ENCODE data around the gene WWC2. TPM values are rescaled to one million over a fixed set of nuclear protein-coding genes. Genes with fewer than 3 reads are reported as not detected.

The WWC2 gene
- total RNA-seq, 4 donors from 2014 or later = 4.6 to 40.4 (median 9.5) TPM

DNA sequence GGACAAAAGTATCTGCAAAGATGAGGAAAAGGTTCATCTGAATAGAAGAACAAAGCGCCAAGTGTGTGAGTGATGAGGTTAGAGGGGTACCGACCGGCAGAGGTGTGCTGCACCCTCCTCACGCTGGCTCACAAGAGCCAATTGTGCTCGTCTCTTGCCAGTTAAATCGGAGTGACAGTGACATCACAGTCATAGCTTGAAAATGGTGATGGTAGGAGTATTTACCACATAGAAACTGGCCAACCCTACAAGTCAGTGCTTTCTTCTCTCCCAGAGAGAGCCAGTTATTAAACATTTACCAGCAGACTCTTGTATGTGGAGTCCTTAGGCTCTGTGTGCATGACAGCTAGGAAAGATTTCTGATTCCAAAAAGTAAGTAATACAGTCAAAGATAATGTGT, 188.6 kb downstream of the WWC2 start:
- H3K9me3 ChIP-seq = no peaks in the 10 kb centered on the region
- H3K27me3 ChIP-seq = no peaks in the 10 kb centered on the region
- H3K4me1 ChIP-seq = peaks cover 0 to 3% (median 0%) of the 10 kb centered on the region in 4 donors
- TF ChIP-seq, protein P1, sequence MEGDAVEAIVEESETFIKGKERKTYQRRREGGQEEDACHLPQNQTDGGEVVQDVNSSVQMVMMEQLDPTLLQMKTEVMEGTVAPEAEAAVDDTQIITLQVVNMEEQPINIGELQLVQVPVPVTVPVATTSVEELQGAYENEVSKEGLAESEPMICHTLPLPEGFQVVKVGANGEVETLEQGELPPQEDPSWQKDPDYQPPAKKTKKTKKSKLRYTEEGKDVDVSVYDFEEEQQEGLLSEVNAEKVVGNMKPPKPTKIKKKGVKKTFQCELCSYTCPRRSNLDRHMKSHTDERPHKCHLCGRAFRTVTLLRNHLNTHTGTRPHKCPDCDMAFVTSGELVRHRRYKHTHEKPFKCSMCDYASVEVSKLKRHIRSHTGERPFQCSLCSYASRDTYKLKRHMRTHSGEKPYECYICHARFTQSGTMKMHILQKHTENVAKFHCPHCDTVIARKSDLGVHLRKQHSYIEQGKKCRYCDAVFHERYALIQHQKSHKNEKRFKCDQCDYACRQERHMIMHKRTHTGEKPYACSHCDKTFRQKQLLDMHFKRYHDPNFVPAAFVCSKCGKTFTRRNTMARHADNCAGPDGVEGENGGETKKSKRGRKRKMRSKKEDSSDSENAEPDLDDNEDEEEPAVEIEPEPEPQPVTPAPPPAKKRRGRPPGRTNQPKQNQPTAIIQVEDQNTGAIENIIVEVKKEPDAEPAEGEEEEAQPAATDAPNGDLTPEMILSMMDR (IDR thresholded peaks at IDR 0.05) = no peak
- no peak for TF ChIP-seq POLR2A (IDR thresholded peaks at IDR 0.05)
- no peak overlapping the region for H3K27ac ChIP-seq
- DNase-seq = no peak
- H3K36me3 ChIP-seq = peaks cover 0 to 5% (median 0%) of the 10 kb centered on the region in 3 donors
- no peak overlapping the region for H3K4me3 ChIP-seq

DNA sequence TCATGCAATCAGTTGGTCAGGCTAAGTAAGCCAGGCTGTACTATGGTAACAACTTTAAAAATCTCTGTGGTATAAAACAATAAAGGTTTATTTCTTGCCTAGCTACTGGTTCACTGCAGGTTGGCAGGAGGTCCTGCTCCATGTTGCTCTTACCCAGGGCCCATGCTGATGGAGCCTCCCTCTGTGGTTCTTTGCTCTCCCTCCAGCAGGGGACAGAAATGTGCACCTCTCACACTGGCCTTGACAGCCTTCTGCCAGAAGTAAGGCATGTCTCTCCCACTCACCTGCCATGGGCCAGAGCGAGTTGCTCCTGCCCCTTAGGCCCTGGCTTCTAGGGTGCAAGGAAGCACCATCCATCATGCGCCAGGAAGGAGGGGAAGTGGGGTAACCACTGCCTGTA, 189.9 kb downstream of the WWC2 start:
- TF ChIP-seq, protein P1 (IDR thresholded peaks at IDR 0.05) = no peak
- TF ChIP-seq POLR2A (IDR thresholded peaks at IDR 0.05) = no peak
- Histone ChIP-seq H3K27ac (no peak overlapping the region), H3K4me1 (peaks cover 0 to 3% (median 0%) of the 10 kb centered on the region in 4 donors), H3K4me3 (no peak overlapping the region), H3K36me3 (peaks cover 0 to 5% (median 0%) of the 10 kb centered on the region in 3 donors), H3K9me3 (no peaks in the 10 kb centered on the region), H3K27me3 (no peaks in the 10 kb centered on the region)
- DNase-seq = no peak

DNA sequence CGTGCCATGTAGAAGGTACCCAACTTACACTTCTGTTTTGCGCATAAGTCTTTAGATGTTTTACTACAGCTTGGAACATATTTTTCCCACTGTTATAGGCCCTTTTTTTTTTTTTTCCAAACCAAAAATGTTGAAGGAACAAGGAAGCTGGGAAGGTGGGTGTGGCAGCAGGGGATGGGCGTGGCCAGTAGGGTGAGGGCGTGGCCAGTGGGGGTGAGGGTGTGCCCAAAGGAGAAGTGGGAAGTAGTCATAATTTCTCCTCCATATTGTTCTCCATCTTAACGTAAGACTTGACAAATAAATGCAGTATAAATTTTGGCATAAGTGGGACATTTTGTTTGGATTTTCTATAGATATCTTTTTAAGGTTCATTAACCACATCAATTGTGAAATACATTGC, 190.6 kb downstream of the WWC2 start:
- H3K4me3 ChIP-seq = no peak overlapping the region
- TF ChIP-seq POLR2A (IDR thresholded peaks at IDR 0.05) = no peak
- TF ChIP-seq, protein P1 (IDR thresholded peaks at IDR 0.05) = no peak
- DNase-seq = no peak
- no peaks in the 10 kb centered on the region for H3K9me3 ChIP-seq
- no peaks in the 10 kb centered on the region for H3K27me3 ChIP-seq
- H3K36me3 ChIP-seq = peaks cover 0 to 5% (median 0%) of the 10 kb centered on the region in 3 donors
- H3K4me1 ChIP-seq = peaks cover 0 to 3% (median 0%) of the 10 kb centered on the region in 4 donors
- H3K27ac ChIP-seq = no peak overlapping the region

DNA sequence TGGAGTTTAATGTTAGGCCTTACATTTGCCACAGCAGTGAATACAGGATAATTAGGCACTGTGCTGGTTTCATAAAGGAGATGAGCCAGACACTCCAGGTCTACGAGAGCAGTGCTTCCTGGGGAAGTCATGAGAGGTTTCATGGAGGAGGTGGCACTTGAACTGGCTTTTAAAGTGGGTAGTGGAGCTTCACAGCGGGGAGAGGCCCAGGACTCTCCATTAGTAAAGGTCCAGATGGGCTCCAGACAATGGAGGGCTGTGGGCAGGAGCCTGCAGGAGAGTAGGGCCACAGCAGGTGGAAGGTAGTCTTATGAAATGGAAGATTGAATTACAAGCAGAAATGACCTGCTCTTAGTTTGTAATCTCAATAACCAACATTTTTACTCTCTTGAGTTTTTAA, 192.0 kb downstream of the WWC2 start:
- H3K36me3 ChIP-seq = peaks cover 0 to 1% (median 0%) of the 10 kb centered on the region in 3 donors
- TF ChIP-seq, protein P1 (IDR thresholded peaks at IDR 0.05) = no peak
- no peak for TF ChIP-seq POLR2A (IDR thresholded peaks at IDR 0.05)
- no peaks in the 10 kb centered on the region for H3K27me3 ChIP-seq
- no peak overlapping the region for H3K27ac ChIP-seq
- DNase-seq = no peak
- no peak overlapping the region for H3K4me3 ChIP-seq
- peaks cover 0 to 3% (median 0%) of the 10 kb centered on the region in 4 donors for H3K4me1 ChIP-seq
- no peaks in the 10 kb centered on the region for H3K9me3 ChIP-seq

DNA sequence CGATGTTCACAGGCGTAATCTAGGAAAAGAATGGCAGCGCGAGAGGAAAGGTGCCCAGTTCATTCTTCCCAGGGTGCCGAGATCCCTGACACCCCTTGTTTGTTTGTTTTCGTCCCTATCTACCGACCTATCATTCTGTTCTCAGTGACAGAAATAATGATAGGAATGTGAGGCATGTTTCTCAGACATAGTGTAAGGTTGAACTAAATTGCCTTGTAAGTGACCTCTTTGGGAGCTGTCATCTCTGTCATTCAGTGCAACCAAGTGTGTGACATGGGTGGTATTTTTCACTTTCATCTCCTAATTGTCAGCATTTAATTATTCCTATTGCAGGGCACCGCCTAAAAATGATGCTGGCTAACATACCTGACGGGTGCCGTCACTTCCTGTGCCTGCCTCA, 196.7 kb downstream of the WWC2 start:
- Histone ChIP-seq H3K27ac (no peak overlapping the region), H3K9me3 (no peaks in the 10 kb centered on the region)
- TF ChIP-seq, protein P1 (IDR thresholded peaks at IDR 0.05) = no peak
- TF ChIP-seq POLR2A (IDR thresholded peaks at IDR 0.05) = no peak

DNA sequence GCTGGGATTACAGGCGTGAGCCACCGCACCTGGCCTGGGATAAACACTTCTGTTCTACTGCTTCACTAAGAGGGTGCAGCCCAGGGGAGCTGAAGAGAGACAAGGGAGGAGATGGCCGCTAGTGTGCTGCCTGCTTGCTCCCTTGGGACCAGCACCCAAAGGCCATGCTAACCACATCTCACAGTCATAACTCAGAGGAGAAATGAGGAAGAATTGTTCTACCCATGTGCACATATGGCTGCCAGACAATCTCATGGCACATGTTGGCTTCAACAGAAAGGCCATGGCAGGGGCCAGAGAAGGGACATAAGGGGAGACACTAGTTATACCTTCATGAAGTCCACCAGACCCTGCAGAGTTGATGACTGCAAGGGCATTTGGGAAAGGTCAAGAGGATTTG, 198.6 kb downstream of the WWC2 start:
- Histone ChIP-seq H3K4me3 (no peak overlapping the region), H3K27me3 (no peaks in the 10 kb centered on the region), H3K36me3 (no peaks in the 10 kb centered on the region), H3K27ac (no peak overlapping the region), H3K9me3 (no peaks in the 10 kb centered on the region), H3K4me1 (no peaks in the 10 kb centered on the region)
- no peak for TF ChIP-seq POLR2A (IDR thresholded peaks at IDR 0.05)
- no peak for DNase-seq

More for the DNA sequence above, 196.7 kb downstream of the WWC2 start:
- no peaks in the 10 kb centered on the region for H3K27me3 ChIP-seq
- no peak for DNase-seq
- H3K4me1 ChIP-seq = no peaks in the 10 kb centered on the region
- no peaks in the 10 kb centered on the region for H3K36me3 ChIP-seq
- no peak overlapping the region for H3K4me3 ChIP-seq

All from Peyer's patch (tissue), 4 donors.